NCI-H510A treated with DMSO at 0.1 percent for 48 hours (cell line): Measurements from ENCODE around the gene ACSF2.
A peak's percentile ranks its signal among the peaks of the same experiment; 100 is the strongest.
"Not testable (repeated sequence)": the region's sequence is repeated elsewhere in the genome, so short reads cannot be mapped to it uniquely, and the experiment has no call there.

Experiments
- DNase-seq: peaks from one replicate; lab custom pipeline; 2025; lab: John Stamatoyannopoulos, UW

The ACSF2 gene

DNA sequence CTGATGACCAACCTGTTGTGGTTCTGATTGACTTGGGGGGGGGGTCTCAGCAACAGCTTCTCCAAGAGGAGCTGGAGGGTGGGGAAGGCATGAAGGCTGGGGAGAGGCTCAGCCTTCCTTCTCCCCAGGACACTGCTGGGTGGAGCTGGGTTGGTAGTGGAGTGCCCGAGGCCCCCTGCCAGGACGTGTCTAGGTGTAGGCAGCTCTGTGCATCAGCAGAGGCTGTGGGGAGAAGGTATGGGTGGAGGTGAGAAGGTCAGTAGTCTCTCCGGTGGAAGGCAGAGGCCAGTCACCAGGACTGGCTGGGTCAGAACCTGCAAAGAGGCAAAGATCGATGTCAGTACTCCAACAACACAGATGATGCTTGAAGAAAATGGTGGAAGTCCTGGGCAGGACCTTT is 38.7 kb downstream of the ACSF2 start:
- no peak for DNase-seq

DNA sequence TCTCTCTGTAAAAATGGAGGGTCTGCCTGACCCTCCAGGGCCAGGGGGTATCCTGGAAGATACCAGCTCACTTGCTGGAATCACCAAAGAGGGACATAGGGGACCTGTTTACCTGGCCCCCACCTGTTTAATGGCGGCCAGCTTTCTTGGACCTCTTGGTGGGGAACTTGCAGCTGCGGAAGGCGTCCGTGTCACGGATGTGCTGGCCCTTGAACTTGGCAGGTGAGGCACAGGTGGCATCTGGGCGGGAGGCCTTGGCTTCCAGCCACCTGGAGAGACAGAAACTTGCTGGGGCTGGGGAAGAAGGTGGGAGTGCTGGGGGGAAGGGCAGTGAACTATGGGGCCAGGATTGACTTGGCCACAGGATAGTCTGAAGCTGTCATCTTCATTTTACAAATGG is 39.2 kb downstream of the ACSF2 start:
- DNase-seq: no peak

DNA sequence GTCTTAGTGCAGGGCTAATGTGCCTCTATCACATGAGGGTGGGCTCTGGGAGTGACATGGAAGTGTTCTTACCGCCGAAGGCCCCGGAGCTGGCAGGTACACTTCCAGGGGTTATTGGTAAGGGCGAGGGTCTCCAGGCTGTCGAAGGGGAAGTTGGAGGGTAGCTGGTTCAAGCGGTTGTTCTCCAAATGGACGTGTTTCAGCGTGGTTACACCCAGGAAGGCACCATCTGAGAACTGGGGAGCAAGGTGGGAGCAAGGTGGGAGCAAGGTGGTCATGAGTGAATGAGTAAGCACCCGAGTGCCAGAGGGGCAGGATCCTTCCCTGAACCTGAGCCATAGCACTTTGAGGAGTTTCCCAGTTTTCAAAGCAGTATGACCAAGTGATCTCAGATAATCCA is 39.6 kb downstream of the ACSF2 start:
- no peak for DNase-seq

- DNase-seq: peak; percentile 22
These were observed 40.5 kb downstream of the ACSF2 start for GRCh38 chr17:50466371-50467113.

GRCh38 chr17:50467114-50467854 is 41.3 kb downstream of the ACSF2 start:
- DNase-seq: no peak

DNA sequence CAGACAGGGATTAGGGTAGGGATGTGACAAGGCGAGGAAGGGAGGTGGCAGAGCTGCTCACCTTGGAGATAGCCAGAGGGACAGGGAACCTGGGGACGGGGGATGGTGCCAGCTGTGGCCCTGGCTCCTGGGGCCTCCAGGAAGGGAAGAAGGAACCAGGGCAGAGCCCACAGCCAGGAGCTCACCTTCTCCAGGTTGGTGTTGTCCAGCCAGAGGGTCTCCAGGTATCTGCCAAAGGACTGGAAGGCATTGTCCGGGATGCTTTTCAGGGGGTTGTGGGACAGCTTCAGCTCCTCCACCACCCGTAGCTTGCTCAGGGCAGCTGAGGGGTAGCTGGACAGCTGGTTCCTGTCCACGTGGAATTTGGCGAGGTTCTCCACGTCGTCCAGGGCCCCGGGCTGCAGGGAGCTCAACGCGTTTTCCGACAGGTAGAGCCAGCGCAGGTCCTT is 41.9 kb downstream of the ACSF2 start:
- no peak for DNase-seq

DNA sequence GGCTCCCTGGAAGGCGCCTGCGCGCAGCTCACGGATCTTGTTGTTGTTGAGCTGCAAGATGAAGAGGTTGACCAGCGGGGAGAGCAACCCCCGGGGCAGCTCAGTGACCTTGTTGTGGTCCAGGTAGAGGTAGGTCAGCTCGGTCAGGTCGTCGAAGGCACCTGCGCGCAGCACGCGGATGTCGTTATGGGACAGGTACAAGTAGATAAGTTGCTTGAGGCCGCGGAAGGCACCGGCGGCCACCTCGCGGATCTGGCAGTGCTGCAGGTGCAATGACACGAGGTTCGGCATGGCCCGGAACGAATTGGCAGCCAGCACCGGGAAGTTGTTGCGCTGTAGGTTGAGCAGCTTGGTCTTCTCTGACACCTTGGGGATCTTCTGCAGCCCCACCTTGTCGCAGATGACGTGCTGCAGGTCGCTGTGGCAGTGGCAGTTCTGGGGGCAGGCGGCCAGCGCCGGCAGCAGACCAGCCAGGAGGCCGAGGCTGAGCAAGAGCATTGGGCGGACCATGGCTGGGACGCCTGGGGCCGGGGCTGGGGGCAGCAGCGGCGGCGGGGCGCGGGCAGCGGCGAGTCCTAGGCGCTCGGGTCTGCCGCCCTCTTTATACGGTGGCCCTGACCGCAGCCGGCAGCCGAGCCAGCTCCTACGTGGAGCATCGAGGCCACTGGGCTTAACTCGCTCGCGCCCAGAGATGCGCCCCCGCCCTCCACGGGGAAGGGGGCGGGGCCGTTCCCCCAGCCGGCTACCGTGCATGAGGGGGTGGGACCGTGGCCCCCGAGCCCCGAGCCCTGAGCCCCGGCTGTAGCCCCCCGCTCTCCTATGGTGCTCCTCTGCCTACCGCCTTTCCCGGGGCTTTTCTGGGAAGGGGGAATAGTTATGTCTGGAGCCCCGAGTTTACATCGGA is 42.5 kb downstream of the ACSF2 start, which contains the start of gene CHAD:
Gene CHAD (minus strand): TSS at position 577 of the 904 bp plus-strand sequence. CDS start 67 bp downstream, at position 510.
- no peak for DNase-seq

DNA sequence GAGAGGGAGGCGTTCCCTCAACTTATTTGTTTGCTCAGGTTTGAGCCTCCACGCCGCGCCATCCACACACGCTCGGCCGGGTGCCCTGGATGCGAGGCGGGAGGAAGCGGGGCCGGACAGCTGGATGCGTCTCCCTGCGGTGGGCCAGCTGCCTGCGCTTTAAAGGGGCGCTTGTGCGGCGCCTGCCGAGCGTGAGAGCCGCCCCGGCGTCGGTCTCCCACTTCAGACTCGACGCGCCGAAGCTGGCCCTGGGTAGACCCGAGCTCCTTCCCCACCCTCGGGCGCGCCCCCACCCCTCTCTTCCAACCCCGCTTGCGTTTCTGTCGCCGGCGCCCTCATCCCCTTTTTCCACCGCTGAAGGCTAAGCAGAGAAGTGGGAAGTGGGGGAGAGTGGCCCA is 43.2 kb downstream of the ACSF2 start:
- no peak for DNase-seq

GRCh38 chr17:50469671-50470305 is 43.8 kb downstream of the ACSF2 start:
- no peak for DNase-seq

DNA sequence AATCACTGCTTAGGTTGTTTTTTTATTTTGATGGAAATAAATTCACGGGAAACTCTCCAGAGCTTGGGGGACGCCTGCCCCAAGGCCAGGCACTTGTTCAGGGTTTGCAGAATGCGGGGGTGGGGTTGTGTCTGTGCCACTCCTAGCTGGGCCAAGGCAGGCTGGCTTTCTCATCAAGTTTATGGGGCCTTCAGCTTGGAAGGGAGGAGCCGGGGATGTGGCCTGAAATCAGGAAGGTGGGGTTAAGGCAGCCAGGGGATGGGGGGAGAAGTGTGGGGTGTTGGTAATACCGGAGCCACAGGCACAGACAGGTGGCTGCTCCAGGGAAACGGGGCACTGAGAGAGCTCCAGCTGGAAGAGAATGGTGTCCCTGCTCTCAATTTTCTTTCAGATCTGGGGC is 44.4 kb downstream of the ACSF2 start:
- peak; percentile 56 for DNase-seq

GRCh38 chr17:50471009-50471905 is 45.2 kb downstream of the ACSF2 start:
- DNase-seq: no peak

DNA sequence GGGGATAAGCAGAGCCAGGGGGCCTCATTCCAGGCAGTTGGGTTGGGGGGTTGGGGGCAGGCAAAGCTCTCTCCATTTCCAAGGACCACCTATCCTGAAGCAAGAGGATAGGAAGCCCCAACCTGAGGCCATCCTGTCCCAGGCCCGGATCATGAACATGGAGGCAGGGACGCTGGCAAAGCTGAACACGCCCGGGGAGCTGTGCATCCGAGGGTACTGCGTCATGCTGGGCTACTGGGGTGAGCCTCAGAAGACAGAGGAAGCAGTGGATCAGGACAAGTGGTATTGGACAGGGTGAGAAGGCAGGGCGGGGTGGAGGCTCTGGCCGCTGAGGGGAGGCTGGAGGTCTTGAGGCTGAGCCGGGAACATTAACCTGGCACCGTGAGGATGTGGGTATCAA is 46.3 kb downstream of the ACSF2 start:
- no peak for DNase-seq

DNA sequence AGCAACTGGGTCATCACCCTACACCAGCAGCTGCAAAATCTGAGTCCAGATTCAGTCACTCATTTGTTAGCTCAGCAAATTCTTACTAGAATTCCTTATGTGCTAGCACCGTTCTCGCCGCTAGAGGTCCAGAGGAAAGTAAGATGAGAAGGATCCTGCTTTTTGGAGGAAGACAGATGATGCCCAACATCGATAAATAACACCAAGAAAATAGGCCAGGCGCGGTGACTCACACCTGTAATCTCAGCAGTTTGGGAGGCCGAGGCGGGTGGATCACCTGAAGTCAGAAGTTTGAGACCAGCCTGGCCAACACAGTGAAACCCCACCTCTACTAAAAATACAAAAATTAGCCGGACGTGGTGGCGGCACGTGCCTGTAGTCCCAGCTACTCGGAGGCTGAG is 46.7 kb downstream of the ACSF2 start:
- DNase-seq: not testable (repeated sequence)

DNA sequence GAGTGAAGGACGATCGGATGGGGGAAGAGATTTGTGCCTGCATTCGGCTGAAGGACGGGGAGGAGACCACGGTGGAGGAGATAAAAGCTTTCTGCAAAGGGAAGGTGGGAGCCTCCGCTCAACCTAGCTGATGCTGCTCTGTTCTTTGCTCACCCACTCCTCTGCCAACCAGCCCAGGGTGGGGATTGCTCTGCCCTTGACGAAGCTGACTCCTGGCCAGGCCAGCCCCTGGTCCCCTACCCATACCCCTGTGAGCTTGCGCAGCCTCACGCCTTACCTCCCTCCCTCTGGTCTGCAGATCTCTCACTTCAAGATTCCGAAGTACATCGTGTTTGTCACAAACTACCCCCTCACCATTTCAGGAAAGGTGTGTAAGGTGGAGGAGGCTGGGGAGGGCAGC is 47.9 kb downstream of the ACSF2 start:
- DNase-seq: no peak

- DNase-seq: no peak
These were observed 48.5 kb downstream of the ACSF2 start for GRCh38 chr17:50474523-50474922.

DNA sequence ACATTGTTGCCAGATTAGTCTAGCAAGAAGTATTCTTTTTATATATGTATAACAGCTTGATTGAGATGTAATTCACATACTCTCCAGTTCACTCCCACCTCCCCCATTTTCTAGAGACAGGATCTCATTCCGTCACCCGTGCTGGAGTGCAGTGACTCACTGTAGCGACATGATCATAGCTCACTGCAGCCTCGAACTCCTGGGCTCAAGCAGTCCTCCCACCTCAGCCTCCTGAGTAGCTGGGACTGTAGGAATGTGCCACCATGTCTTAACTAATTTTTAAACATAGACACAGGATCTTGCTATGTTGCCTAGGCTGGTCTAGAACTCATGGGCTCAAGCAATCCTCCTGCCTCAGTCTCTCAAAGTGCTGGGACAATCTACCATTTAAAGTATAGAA is 49.3 kb downstream of the ACSF2 start:
- no peak for DNase-seq

GRCh38 chr17:50475775-50476544 is 49.9 kb downstream of the ACSF2 start:
- not testable (repeated sequence) for DNase-seq

GRCh38 chr17:50476545-50477315 is 50.7 kb downstream of the ACSF2 start:
- DNase-seq: no peak

- no peak for DNase-seq
These were observed 52.0 kb downstream of the ACSF2 start for GRCh38 chr17:50477976-50478375.
